Measurements from ENCODE around the gene SLC35D2.
A peak's percentile ranks its signal among the peaks of the same experiment; 100 is the strongest.
"Not testable (repeated sequence)": the region's sequence is repeated elsewhere in the genome, so short reads cannot be mapped to it uniquely, and the experiment has no call there.

SLC35D2 gene

DNA sequence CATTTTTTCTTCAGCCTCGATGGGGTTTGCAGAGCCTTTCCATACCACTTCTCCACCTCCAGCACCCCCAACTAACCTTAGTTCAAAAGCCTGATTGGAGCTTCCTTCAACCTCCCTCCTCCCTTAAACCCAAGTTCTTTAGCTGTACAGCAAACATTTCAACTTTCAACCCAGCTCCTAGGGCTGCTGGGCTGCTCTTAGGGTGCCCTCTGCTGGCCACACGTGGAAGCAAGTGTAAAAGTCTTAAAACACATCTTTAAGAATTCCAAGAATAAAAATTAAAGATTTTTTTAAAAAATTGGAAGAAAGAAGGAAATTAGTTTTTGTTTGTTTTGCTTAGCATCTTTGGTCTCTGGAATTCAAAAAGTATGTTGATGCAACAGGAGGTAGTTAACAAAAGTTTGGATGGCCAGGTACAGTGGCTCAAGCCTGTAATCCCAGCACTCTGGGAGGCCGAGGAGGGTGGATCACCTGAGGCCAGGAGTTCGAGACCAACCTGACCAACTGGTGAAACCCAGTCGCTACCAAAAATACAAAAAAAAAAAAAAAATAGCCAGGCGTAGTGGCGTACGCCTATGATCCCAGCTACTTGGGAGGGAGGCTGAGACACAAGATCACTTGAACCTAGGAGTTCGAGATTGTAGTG, 66.1 kb downstream of the SLC35D2 start:
- peaks cover 12% of the 10 kb centered on the region for H3K9me3 ChIP-seq (ENCODE audit: control insufficient read depth, low read length)
- H3K4me1 ChIP-seq (ENCODE audit: control insufficient read depth, insufficient read depth, low read length, poor library complexity, severe bottlenecking): no peaks in the 10 kb centered on the region
- DNase-seq: peak in 2 of 3 donors; percentile 7 to 25
- no peaks in the 10 kb centered on the region for H3K36me3 ChIP-seq (ENCODE audit: control insufficient read depth, insufficient read depth, low read length)
- no peak overlapping the region for H3K27ac ChIP-seq (ENCODE audit: insufficient read depth, low read length, poor library complexity, severe bottlenecking)
- no peaks in the 10 kb centered on the region for H3K27me3 ChIP-seq (replicated peaks; ENCODE audit: control insufficient read depth, insufficient read depth, low read length, poor library complexity, severe bottlenecking)
- H3K4me3 ChIP-seq (ENCODE audit: insufficient read depth, low read depth, low read length, poor library complexity, severe bottlenecking): no peak overlapping the region

DNA sequence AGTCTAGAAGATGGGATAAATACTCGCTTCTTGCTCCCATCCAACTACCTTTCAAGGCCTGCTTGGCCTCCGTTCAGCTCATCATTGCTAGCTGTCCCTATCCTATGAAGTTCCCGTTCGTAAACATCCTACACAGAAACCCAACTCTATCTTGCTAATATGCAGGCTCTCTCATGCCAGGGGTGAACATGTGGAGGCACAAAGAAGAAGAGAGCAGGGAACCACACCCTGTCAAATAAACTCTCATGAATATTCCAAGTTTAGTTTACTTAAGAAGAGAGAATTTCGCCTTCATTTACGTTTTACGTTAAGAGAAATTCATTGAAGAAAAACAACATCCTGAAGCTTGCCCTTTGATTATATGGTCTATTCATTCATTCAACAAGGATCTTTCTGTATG, 73.7 kb downstream of the SLC35D2 start:
- Histone ChIP-seq H3K4me1 (ENCODE audit: control insufficient read depth, insufficient read depth, low read length, poor library complexity, severe bottlenecking) (no peaks in the 10 kb centered on the region), H3K27ac (ENCODE audit: insufficient read depth, low read length, poor library complexity, severe bottlenecking) (no peak overlapping the region), H3K27me3 (replicated peaks; ENCODE audit: control insufficient read depth, insufficient read depth, low read length, poor library complexity, severe bottlenecking) (no peaks in the 10 kb centered on the region), H3K4me3 (ENCODE audit: insufficient read depth, low read depth, low read length, poor library complexity, severe bottlenecking) (no peak overlapping the region), H3K9me3 (ENCODE audit: control insufficient read depth, low read length) (peaks cover 12% of the 10 kb centered on the region), H3K36me3 (ENCODE audit: control insufficient read depth, insufficient read depth, low read length) (no peaks in the 10 kb centered on the region)
- no peak for DNase-seq

DNA sequence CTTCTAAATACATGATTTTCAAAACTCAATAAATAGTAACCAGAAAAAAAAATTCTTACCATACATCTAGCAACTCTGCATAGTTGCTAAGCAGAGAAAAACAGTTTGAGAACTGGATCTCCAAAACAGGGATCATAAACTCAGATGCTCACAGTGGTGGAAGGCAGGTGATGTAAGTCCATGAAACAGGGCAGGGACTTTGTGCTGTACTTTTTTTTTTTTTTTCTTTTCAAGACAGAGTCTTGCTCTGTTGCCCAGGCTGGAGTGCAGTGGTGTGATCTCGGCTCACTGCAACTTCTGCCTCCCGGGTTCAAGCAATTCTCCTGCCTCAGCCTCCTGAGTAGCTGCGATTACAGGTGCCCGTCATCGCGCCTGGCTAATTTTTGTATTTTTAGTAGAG, 76.6 kb downstream of the SLC35D2 start:
- DNase-seq; H3K36me3 ChIP-seq (ENCODE audit: control insufficient read depth, insufficient read depth, low read length); H3K27ac ChIP-seq (ENCODE audit: insufficient read depth, low read length, poor library complexity, severe bottlenecking); H3K4me3 ChIP-seq (ENCODE audit: insufficient read depth, low read depth, low read length, poor library complexity, severe bottlenecking); H3K27me3 ChIP-seq (replicated peaks; ENCODE audit: control insufficient read depth, insufficient read depth, low read length, poor library complexity, severe bottlenecking); H3K4me1 ChIP-seq (ENCODE audit: control insufficient read depth, insufficient read depth, low read length, poor library complexity, severe bottlenecking); H3K9me3 ChIP-seq (ENCODE audit: control insufficient read depth, low read length): not testable (repeated sequence)

- H3K4me3 ChIP-seq (ENCODE audit: insufficient read depth, low read depth, low read length, poor library complexity, severe bottlenecking): no peak overlapping the region
- H3K27me3 ChIP-seq (replicated peaks; ENCODE audit: control insufficient read depth, insufficient read depth, low read length, poor library complexity, severe bottlenecking): no peaks in the 10 kb centered on the region
- no peak overlapping the region for H3K27ac ChIP-seq (ENCODE audit: insufficient read depth, low read length, poor library complexity, severe bottlenecking)
- H3K36me3 ChIP-seq (ENCODE audit: control insufficient read depth, insufficient read depth, low read length): no peaks in the 10 kb centered on the region
- DNase-seq: no peak
- no peaks in the 10 kb centered on the region for H3K4me1 ChIP-seq (ENCODE audit: control insufficient read depth, insufficient read depth, low read length, poor library complexity, severe bottlenecking)
- no peaks in the 10 kb centered on the region for H3K9me3 ChIP-seq (ENCODE audit: control insufficient read depth, low read length)
Measured at GRCh38 chr9:96305171-96305570, 78.3 kb downstream of the SLC35D2 start.

DNA sequence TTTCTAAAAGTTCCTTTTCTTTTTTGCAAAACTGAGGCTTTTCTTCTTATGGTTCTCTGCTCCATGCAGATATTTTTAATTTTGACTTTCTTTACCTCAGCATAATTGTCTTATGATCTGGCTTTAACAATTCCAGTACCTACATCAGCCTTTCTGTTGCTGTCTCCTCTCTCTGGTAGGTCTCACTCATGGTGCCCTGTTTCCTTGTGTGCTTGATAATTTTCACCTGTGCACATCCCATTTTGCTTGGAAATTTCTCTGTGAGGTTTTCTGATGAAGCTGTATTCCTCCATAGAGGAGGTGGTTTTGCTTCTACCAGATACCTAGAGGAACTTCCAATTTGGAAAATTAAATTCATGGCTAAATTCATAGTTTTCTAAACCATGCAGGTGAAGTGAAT, 79.3 kb downstream of the SLC35D2 start:
- H3K36me3 ChIP-seq (ENCODE audit: control insufficient read depth, insufficient read depth, low read length): no peaks in the 10 kb centered on the region
- H3K4me3 ChIP-seq (ENCODE audit: insufficient read depth, low read depth, low read length, poor library complexity, severe bottlenecking): no peak overlapping the region
- no peaks in the 10 kb centered on the region for H3K4me1 ChIP-seq (ENCODE audit: control insufficient read depth, insufficient read depth, low read length, poor library complexity, severe bottlenecking)
- no peaks in the 10 kb centered on the region for H3K9me3 ChIP-seq (ENCODE audit: control insufficient read depth, low read length)
- DNase-seq: no peak
- H3K27ac ChIP-seq (ENCODE audit: insufficient read depth, low read length, poor library complexity, severe bottlenecking): no peak overlapping the region
- no peaks in the 10 kb centered on the region for H3K27me3 ChIP-seq (replicated peaks; ENCODE audit: control insufficient read depth, insufficient read depth, low read length, poor library complexity, severe bottlenecking)

DNA sequence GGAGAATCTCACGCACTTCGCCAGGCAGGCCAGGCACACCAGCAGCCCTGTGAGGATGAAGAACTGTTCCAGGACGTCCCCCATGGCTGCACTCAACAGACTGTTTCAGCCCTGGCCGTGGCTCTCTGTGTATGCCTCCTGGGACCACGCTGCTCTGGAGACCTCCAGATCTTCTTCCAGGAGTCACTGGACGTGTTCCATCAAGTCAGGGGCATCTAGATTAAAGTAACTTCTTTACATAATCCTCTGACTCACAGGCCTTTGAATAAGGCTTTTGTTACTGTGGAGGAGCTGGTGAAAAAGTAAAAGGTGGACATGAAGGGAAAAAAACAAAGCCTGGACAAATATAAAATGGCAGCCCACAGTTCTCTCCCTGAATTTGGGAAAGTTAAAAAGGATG, 81.5 kb downstream of the SLC35D2 start, which contains the start of gene HSD17B3:
HSD17B3 (minus strand) TSS at position 156 of the 400 bp plus-strand sequence; CDS start at position 84, 72 bp downstream.
- Histone ChIP-seq H3K27me3 (replicated peaks; ENCODE audit: control insufficient read depth, insufficient read depth, low read length, poor library complexity, severe bottlenecking) (no peaks in the 10 kb centered on the region), H3K4me1 (ENCODE audit: control insufficient read depth, insufficient read depth, low read length, poor library complexity, severe bottlenecking) (no peaks in the 10 kb centered on the region), H3K9me3 (ENCODE audit: control insufficient read depth, low read length) (no peaks in the 10 kb centered on the region), H3K36me3 (ENCODE audit: control insufficient read depth, insufficient read depth, low read length) (no peaks in the 10 kb centered on the region), H3K27ac (ENCODE audit: insufficient read depth, low read length, poor library complexity, severe bottlenecking) (no peak within 1 kb of the TSS), H3K4me3 (ENCODE audit: insufficient read depth, low read depth, low read length, poor library complexity, severe bottlenecking) (no peak within 1 kb of the TSS)
- DNase-seq: no peak

GRCh38 chr9:96299823-96300222, 83.7 kb downstream of the SLC35D2 start:
- H3K4me1 ChIP-seq (ENCODE audit: control insufficient read depth, insufficient read depth, low read length, poor library complexity, severe bottlenecking): no peaks in the 10 kb centered on the region
- no peak overlapping the region for H3K4me3 ChIP-seq (ENCODE audit: insufficient read depth, low read depth, low read length, poor library complexity, severe bottlenecking)
- H3K27me3 ChIP-seq (replicated peaks; ENCODE audit: control insufficient read depth, insufficient read depth, low read length, poor library complexity, severe bottlenecking): no peaks in the 10 kb centered on the region
- no peaks in the 10 kb centered on the region for H3K9me3 ChIP-seq (ENCODE audit: control insufficient read depth, low read length)
- H3K36me3 ChIP-seq (ENCODE audit: control insufficient read depth, insufficient read depth, low read length): no peaks in the 10 kb centered on the region
- DNase-seq: no peak
- H3K27ac ChIP-seq (ENCODE audit: insufficient read depth, low read length, poor library complexity, severe bottlenecking): no peak overlapping the region

DNA sequence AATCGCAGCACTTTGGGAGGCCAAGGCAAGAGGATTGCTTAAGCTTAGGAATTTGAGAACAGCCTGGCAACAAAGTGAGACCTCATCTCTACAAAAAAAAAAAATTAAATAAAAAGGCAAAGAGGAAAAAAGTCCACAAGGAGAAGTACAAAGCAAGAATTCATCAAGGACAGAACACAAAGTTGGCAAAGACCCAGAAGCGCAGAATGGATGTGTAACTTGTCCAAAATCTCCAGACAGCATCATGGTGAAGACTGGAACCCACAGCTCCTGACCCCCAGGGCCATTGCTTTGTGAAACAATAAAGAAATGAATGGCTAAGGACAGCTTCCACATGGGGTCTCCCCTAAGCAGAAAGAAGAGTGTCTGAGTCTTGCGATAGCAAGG, 89.4 kb downstream of the SLC35D2 start:
- H3K27ac ChIP-seq (ENCODE audit: insufficient read depth, low read length, poor library complexity, severe bottlenecking): no peak overlapping the region
- no peak for DNase-seq
- H3K4me1 ChIP-seq (ENCODE audit: control insufficient read depth, insufficient read depth, low read length, poor library complexity, severe bottlenecking): no peaks in the 10 kb centered on the region
- no peaks in the 10 kb centered on the region for H3K36me3 ChIP-seq (ENCODE audit: control insufficient read depth, insufficient read depth, low read length)
- no peak overlapping the region for H3K4me3 ChIP-seq (ENCODE audit: insufficient read depth, low read depth, low read length, poor library complexity, severe bottlenecking)
- no peaks in the 10 kb centered on the region for H3K9me3 ChIP-seq (ENCODE audit: control insufficient read depth, low read length)
- no peaks in the 10 kb centered on the region for H3K27me3 ChIP-seq (replicated peaks; ENCODE audit: control insufficient read depth, insufficient read depth, low read length, poor library complexity, severe bottlenecking)

GRCh38 chr9:96293498-96294158, 89.9 kb downstream of the SLC35D2 start:
- no peaks in the 10 kb centered on the region for H3K27me3 ChIP-seq (replicated peaks; ENCODE audit: control insufficient read depth, insufficient read depth, low read length, poor library complexity, severe bottlenecking)
- H3K27ac ChIP-seq (ENCODE audit: insufficient read depth, low read length, poor library complexity, severe bottlenecking): no peak overlapping the region
- no peaks in the 10 kb centered on the region for H3K36me3 ChIP-seq (ENCODE audit: control insufficient read depth, insufficient read depth, low read length)
- H3K9me3 ChIP-seq (ENCODE audit: control insufficient read depth, low read length): no peaks in the 10 kb centered on the region
- no peaks in the 10 kb centered on the region for H3K4me1 ChIP-seq (ENCODE audit: control insufficient read depth, insufficient read depth, low read length, poor library complexity, severe bottlenecking)
- DNase-seq: no peak
- H3K4me3 ChIP-seq (ENCODE audit: insufficient read depth, low read depth, low read length, poor library complexity, severe bottlenecking): no peak overlapping the region

- no peak overlapping the region for H3K4me3 ChIP-seq (ENCODE audit: insufficient read depth, low read depth, low read length, poor library complexity, severe bottlenecking)
- H3K27me3 ChIP-seq (replicated peaks; ENCODE audit: control insufficient read depth, insufficient read depth, low read length, poor library complexity, severe bottlenecking): no peaks in the 10 kb centered on the region
- DNase-seq: no peak
- H3K4me1 ChIP-seq (ENCODE audit: control insufficient read depth, insufficient read depth, low read length, poor library complexity, severe bottlenecking): no peaks in the 10 kb centered on the region
- H3K9me3 ChIP-seq (ENCODE audit: control insufficient read depth, low read length): no peaks in the 10 kb centered on the region
- H3K36me3 ChIP-seq (ENCODE audit: control insufficient read depth, insufficient read depth, low read length): no peaks in the 10 kb centered on the region
- no peak overlapping the region for H3K27ac ChIP-seq (ENCODE audit: insufficient read depth, low read length, poor library complexity, severe bottlenecking)
Measured at GRCh38 chr9:96289392-96289791, 94.1 kb downstream of the SLC35D2 start.

Data from effector memory CD4-positive, alpha-beta T cell (primary cell).